IPS-NIHi11 (cell line): Measurements from ENCODE around the gene TMEM121B.
"Not testable (repeated sequence)": the region's sequence is repeated elsewhere in the genome, so short reads cannot be mapped to it uniquely, and the experiment has no call there.

Experiments
- DNase-seq: peaks from one replicate; pipeline ENCODE4 v3.0.0; 2012; ENCODE audit warnings: mixed read lengths, low spot score

The TMEM121B gene

GRCh38 chr22:17121233-17122195, at the start of gene TMEM121B:
Gene TMEM121B, minus strand, starts transcription at chr22:17121360. Its CDS starts 233 bp downstream, at chr22:17121127.
- peak; percentile 89 for DNase-seq

GRCh38 chr22:17167486-17167885, 46.3 kb upstream of the TMEM121B start:
- no peak for DNase-seq

DNA sequence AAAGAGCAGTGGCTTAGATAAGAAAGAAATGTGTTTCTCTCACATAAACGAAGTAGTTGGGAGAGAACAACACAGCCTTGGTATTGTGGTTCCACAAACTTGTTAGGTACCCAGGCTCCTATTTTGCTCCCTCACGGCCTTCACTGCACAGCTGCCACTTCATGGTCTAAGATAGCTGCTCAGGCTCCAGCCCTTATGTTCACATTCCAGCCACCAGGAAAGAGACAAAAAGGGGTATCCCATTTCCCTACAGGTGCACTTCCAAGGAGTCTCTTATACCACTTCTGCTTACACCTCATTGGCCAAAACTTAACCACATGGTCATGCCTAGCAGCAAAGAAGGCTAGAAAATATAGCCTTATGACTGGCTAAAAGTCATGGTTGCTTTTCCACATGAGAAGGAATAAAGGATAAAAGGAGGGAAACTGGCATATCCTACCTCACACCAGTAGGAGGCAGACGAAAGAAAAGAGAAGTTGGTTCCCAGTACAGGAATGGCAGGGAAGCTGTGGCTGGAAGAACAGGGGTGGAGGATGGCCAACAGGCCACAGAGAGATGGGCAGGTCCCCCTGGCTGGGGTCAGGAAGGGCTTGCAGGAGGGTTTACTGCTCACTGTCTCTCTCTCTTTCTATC, 43.3 kb upstream of the TMEM121B start:
- peak; percentile 64 for DNase-seq

DNA sequence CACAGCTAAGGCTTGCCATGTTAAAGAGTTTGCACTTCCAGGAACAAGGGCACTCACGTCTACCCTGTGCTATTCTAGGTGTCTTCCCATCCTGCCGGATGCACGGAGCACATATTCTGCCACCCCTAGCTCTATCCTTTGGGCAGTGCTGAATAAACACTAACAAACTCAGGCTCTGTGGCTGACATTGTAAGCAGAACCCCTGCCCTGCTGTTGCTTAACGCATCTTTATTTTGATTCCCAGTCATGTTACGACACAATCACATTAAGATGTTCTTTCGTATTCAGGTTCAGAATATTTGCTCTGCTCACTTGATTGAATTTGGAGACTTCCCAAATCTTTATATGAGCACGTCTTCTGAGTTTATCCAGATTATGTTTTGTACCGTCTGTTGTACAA, 41.6 kb upstream of the TMEM121B start:
- DNase-seq: no peak

- no peak for DNase-seq
These were observed 40.8 kb upstream of the TMEM121B start for GRCh38 chr22:17161991-17162390.

DNA sequence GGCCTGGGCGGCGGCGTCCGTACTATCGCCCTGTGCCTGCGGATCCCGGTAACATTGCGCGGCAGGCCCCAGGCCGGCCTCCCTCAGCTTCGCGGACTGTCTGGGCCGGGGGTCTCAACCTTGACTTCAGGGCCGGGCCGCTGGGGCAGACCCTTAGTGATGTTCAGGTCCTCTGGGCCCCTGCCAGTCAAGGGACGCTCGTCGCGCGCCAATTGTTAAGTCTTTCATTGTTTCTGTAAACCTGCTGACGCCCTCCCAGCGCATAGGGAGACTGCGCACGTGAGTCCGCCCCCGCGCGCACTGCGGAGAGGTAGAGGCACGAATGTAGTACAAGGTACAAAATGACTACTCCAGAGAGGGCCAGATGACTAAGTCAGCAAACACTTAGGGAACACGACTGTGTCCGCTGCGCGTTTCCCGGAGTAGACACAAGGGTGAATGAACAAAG, 38.4 kb upstream of the TMEM121B start:
- DNase-seq: no peak

GRCh38 chr22:17158568-17159503, 37.7 kb upstream of the TMEM121B start, which contains the start of gene HDHD5:
Gene HDHD5, minus strand, starts transcription at chr22:17159277. Its CDS starts 26 bp downstream, at chr22:17159251.
- DNase-seq: peak; percentile 93

DNA sequence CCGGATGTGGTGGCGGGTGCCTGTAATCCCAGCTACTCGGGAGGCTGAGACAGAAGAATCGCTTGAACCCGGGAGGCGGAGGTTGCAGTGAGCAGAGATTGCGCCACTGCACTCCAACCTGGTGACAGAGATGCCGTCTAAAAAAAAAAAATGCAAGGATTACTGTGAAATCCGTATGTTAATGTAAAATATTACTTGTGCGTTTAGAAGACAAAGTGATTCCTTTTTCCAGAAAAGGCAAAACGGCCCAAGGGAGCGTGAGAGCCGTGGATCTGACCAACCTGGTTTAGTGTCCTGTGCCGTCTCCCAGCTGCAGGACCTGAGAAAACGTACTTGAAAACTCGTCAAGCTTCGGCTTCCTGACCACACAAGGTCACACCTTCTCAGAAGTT, 37.0 kb upstream of the TMEM121B start:
- no peak for DNase-seq

DNA sequence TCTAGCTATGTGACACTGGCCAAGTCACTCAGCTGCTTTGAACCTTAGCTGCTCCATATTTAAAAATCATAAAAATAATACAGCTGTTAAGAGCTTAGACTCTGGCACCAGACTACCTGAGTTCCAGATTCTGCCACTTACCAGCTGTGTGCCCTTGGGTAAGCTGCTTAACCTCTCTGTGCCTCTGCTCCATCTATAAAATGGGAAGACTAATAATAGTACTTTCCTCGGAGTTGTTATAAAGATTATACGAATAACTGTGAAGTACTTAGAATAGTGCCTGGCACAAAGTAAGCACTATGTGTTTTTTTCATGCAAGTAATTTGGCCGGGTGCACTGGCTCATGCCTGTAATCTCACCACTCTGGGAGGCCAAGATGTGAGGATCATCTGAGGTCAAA, 36.6 kb upstream of the TMEM121B start:
- no peak for DNase-seq

DNA sequence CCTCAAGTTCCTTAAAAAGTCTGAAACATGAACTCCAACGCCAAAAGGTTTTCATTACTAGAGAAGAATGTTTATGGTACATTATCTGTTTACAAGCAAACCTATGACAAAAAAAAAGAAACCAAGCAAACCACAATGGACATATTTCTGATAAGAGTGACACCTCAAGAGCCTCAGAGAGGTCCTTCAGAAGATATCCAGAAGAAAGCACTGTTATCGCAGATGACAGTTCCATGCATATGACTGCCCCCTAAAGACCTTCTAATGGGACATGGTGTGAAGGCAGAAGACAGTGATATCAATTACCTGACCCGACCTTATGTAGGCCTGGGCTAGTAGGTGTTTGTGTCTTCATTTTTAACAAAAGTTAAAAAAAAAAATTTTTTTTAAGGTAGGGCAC, 34.8 kb upstream of the TMEM121B start:
- no peak for DNase-seq

GRCh38 chr22:17152971-17153370, 31.8 kb upstream of the TMEM121B start:
- no peak for DNase-seq

- DNase-seq: no peak
These were observed 31.2 kb upstream of the TMEM121B start for GRCh38 chr22:17152340-17152739.

DNA sequence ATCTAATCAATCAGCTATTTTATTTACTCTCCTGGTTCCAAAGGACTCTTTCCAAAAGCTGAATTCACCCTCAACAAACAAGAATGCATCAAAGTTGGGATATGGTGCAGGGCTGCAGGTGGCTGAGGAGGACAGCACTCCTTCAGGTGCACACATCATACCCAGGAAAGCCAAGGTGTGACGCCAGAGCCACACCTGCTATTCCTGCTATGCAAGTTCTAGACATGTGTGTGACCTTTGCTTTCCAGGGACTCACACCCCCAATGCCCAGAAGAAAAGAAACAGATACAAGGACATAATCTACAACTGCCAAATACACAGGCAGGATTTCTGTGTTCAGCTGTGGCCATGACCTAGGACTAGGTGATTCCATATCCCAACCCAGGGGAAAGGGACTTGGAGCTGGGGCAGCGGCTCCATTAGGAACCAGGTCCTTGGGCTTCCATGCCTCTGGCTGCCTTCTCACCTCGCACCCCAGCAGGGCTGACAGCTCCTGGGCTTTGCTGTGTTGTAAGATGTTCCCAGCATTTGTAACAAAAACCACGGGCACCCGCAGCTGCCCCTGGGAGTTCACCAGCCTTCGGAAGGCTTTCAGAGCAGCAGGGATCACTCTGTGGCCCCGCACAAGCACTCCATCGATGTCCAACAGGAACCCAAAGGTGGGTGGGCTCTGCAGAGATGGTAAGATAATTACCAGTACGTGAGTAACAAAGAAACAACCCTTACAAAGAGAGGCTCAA, 28.1 kb upstream of the TMEM121B start:
- no peak for DNase-seq

DNA sequence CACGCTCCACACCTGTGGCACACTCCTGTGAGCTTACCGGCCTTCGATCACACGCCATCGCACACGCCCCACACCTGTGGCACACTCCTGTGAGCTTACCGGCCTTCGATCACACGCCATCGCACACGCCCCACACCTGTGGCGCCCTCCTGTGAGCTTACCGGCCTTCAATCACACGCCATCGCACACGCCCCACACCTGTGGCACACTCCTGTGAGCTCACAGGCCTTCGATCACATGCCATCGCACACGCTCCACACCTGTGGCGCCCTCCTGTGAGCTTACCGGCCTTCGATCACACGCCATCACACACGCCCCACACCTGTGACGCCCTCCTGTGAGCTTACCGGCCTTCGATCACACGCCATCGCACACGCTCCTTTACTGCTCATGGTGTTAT, 26.3 kb upstream of the TMEM121B start:
- DNase-seq: not testable (repeated sequence)

DNA sequence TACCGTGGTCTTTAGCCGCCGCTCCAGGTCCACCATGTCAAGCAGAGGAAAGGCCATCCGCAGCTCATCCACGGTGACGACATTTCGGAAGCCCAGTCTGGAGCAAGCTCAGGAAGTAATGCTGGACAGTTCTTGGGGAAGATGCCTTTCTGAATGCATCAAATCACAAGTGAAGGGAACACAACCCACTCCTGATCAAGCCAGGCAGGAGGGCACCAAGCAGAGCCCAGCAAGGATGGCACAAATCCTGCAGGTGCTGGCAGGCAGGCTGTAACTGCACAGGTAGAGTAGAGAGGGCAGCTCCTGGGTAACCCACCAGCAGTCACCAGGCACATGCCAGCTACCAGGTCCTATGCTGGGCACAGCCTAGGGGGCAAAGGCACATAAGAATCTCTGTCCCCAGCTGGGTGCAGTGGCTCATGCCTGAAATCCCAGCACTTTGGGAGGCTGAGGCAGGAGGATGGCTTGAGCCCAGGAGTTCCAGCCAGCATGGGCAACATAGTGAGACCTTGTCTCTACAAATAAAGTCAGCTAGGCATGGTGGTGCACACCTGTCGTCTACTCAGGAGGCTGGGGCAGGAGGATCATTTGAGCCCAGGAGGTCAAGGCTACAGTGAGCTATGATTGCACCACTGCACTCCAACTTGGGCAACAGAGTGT, 24.0 kb upstream of the TMEM121B start:
- DNase-seq: no peak

GRCh38 chr22:17143826-17144225, 22.7 kb upstream of the TMEM121B start:
- DNase-seq: no peak

GRCh38 chr22:17143101-17143500, 21.9 kb upstream of the TMEM121B start:
- DNase-seq: no peak

DNA sequence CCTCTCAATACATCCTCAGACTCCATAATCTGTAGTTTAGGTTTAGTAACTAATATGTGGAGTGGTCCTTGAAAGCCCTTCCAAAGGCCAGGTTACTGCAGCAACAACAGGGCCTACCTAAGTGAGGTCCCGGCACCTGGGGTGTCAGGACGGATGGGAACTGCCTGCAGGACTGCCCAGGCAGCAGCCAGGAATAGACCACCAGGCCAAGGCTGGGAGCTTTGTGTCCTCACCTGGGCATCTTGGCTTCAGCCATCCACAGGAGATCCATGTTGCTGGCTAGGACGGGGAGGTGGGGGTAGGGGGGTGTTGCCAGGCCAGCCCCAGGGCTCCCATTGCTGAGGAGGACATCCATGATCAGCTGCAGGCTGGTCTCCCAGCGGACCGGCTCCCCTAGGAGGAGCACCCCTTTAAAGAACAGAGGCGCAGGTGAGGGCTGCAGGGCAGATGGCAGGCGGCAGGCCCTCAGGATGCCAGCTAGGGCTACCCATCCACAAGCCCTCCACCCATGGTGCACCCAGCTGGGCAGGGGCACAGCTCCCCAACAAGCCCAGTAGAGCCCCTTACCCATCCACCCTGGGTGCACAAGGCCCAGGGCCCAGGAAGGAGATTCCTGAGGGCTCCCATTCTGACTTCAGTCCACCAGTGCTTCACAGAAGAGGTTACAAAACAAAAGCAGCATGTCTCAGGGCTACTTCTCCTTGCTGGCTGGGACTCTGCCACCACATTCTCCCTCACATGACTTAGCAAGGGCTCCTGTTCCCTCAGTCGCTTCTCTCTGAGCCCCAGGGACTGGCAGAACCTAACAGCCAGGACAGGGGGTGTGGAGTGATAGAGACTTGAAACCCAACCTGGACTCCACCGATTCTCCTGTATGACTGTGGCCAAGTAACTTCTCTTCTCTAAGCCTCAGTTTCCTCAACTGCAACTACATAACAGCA, 19.9 kb upstream of the TMEM121B start:
- DNase-seq: no peak

DNA sequence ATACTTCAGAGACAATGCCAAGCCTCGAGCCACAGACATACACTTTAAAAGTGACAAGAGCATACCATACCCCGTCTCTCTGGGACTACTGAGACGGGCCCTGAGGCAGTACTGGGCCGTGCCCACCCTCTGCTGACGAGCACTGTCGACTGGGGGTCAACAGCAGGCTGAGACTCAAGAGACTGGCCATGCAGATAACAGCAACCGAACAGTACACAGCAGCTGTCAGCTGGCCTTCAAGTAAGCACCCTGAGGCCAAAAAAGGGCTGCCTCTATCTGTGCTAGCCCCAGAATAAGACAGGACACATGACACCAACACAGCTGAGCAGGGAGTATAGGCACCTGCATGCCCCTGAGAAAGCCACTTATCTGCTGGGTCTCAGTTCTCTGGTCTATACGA, 18.9 kb upstream of the TMEM121B start:
- DNase-seq: no peak

GRCh38 chr22:17138513-17138912, 17.4 kb upstream of the TMEM121B start:
- DNase-seq: no peak
